Smooth muscle cell (in vitro differentiated cells): ENCODE measurements around the gene MYT1. TPM values are rescaled to one million over a fixed set of nuclear protein-coding genes. Genes with fewer than 3 reads are reported as not detected.

ENCODE experiments used
- DNase-seq: peaks from one replicate; lab custom pipeline; 2025; ENCODE audit not compliant: unreplicated experiment; lab: John Stamatoyannopoulos, UW
- H2AFZ ChIP-seq: fragments of 200-600 bp; sonication (generic); 2 replicates; pipeline ENCODE4 v1.6.0; 2016; ENCODE audit warnings: antibody characterized with exemption, low read depth, mild to moderate bottlenecking
- H3F3A ChIP-seq: fragments of 200-600 bp; sonication (generic); 2 replicates; pipeline ENCODE4 v1.6.0; 2017; ENCODE audit warnings: antibody characterized with exemption, low read depth
- H3K27ac ChIP-seq: fragments of 200-600 bp; sonication (generic); 2 replicates; pipeline ENCODE4 v1.5.1; 2016; ENCODE audit warnings: low read depth, mild to moderate bottlenecking
- H3K27me3 ChIP-seq: fragments of 200-600 bp; sonication (generic); 2 replicates; pipeline ENCODE4 v1.6.1; 2016; ENCODE audit warnings: low read depth, mild to moderate bottlenecking
- H3K36me3 ChIP-seq: fragments of 200-600 bp; sonication (generic); 2 replicates; pipeline ENCODE4 v1.5.1; 2016; ENCODE audit warnings: low read depth
- H3K4me1 ChIP-seq: fragments of 200-600 bp; sonication (generic); 2 replicates; pipeline ENCODE4 v1.5.1; 2016; ENCODE audit warnings: low read depth
- H3K4me2 ChIP-seq: fragments of 200-600 bp; sonication (generic); 2 replicates; pipeline ENCODE4 v1.6.0; 2016; ENCODE audit warnings: mild to moderate bottlenecking
- H3K4me3 ChIP-seq: fragments of 200-600 bp; sonication (generic); 2 replicates; pipeline ENCODE4 v1.5.1; 2016; ENCODE audit warnings: mild to moderate bottlenecking
- H3K79me2 ChIP-seq: fragments of 200-600 bp; sonication (generic); 2 replicates; pipeline ENCODE4 v1.6.0; 2016; ENCODE audit warnings: low read depth, mild to moderate bottlenecking
- H3K9ac ChIP-seq: fragments of 200-600 bp; sonication (generic); 2 replicates; pipeline ENCODE4 v1.6.0; 2016; ENCODE audit warnings: low read depth
- H3K9me3 ChIP-seq: fragments of 200-600 bp; sonication (generic); replicated peaks from 2 replicates; pipeline ENCODE4 v1.5.1; 2016; ENCODE audit warnings: low read depth
- H4K20me1 ChIP-seq: fragments of 200-600 bp; sonication (generic); 2 replicates; pipeline ENCODE4 v1.6.0; 2016; ENCODE audit warnings: low read depth
- WGBS: methylation state at CpG from one replicate; pipeline ENCODE4 v1.1.7; 2016; ENCODE audit warnings: low lambda C conversion rate; 5-methylcytosine and 5-hydroxymethylcytosine counted together
- polyA plus RNA-seq: library from polyadenylated mRNA; unstranded; fragments of >200 nt; fragmentation: Nextera tagmentation; extraction: Ambion mirVana; gene quantifications from 2 replicates; pipeline ENCODE4 v1.2.1, GENCODE V29; 2016
- total RNA-seq: library from RNA; depleted of rRNA; stranded (reverse); fragments of >200 nt; gene quantifications from 2 replicates; pipeline ENCODE4 v1.2.3, GENCODE V29; 2014
- TF ChIP-seq, protein P1 (sequence below): fragments of 200-600 bp; sonication (generic); IDR thresholded peaks from 2 replicates; pipeline ENCODE4 v1.5.1; 2017; ENCODE audit warnings: borderline replicate concordance, mild to moderate bottlenecking, antibody characterized with exemption; ENCODE audit not compliant: insufficient read depth, poor library complexity, severe bottlenecking

MYT1 gene
- total and polyA plus RNA-seq, 2 experiments from 2014 or later: 0.09 TPM; not detected in 1

DNA sequence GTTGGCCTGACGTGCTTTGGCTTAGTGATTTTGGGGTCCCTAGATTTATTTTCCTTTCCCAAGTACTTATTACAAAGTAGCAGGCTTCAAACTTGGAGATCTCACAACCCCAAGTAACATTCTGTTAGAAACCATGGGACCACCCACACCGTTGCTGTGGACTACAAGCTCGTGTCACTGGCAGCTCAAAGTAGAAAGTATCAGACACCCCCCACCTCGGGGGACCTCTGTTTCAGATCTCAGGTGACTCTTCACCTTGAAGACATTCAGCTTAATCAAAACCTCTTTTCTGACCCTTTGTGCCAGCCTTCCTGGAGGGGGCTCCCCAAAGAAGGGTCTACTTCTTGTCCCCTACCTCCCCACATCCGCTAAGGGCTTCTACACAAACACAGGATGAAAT is 15.7 kb upstream of the MYT1 start:
- Histone ChIP-seq H3K27me3 (no peaks in the 10 kb centered on the region), H3K36me3 (no peaks in the 10 kb centered on the region), H3K9ac (no peak overlapping the region), H4K20me1 (no peaks in the 10 kb centered on the region), H3K79me2 (no peaks in the 10 kb centered on the region), H3F3A (no peaks in the 10 kb centered on the region), H3K4me3 (no peak overlapping the region), H2AFZ (no peak overlapping the region), H3K4me2 (no peak overlapping the region), H3K9me3 (no peaks in the 10 kb centered on the region), H3K4me1 (peaks cover 19% of the 10 kb centered on the region), H3K27ac (no peak overlapping the region)
- no peak for DNase-seq
- WGBS: 83% methylated on average over 5 of the region's 5 CpGs
- TF ChIP-seq, protein P1, sequence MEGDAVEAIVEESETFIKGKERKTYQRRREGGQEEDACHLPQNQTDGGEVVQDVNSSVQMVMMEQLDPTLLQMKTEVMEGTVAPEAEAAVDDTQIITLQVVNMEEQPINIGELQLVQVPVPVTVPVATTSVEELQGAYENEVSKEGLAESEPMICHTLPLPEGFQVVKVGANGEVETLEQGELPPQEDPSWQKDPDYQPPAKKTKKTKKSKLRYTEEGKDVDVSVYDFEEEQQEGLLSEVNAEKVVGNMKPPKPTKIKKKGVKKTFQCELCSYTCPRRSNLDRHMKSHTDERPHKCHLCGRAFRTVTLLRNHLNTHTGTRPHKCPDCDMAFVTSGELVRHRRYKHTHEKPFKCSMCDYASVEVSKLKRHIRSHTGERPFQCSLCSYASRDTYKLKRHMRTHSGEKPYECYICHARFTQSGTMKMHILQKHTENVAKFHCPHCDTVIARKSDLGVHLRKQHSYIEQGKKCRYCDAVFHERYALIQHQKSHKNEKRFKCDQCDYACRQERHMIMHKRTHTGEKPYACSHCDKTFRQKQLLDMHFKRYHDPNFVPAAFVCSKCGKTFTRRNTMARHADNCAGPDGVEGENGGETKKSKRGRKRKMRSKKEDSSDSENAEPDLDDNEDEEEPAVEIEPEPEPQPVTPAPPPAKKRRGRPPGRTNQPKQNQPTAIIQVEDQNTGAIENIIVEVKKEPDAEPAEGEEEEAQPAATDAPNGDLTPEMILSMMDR: no peak

DNA sequence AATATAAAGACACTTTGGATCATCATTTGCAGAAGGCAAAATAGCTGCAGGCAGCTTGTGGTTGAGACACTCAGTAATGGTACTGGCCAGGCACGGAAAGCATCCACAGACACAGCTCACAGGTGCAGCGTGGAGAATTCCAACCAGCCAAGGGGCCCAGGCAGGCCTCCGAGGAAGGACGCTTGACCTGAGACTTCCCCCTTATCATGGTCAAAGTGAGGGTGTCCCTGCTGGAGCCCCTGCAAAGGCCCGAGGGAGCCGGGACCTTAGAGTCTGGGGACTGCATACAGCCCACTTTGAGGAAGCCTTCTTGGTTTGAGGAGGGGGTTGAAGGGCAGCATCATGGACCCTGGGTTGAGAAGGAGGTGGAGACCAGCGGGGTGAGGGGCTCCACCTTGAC is 15.1 kb upstream of the MYT1 start:
- no peak overlapping the region for H3K4me3 ChIP-seq
- peaks cover 19% of the 10 kb centered on the region for H3K4me1 ChIP-seq
- no peaks in the 10 kb centered on the region for H3K79me2 ChIP-seq
- no peaks in the 10 kb centered on the region for H3K27me3 ChIP-seq
- 91% methylated on average over 7 of the region's 7 CpGs for WGBS
- no peak overlapping the region for H3K27ac ChIP-seq
- no peaks in the 10 kb centered on the region for H4K20me1 ChIP-seq
- no peaks in the 10 kb centered on the region for H3F3A ChIP-seq
- no peaks in the 10 kb centered on the region for H3K36me3 ChIP-seq
- no peak overlapping the region for H2AFZ ChIP-seq
- TF ChIP-seq, protein P1: no peak
- no peak overlapping the region for H3K4me2 ChIP-seq
- H3K9ac ChIP-seq: no peak overlapping the region
- no peak for DNase-seq
- no peaks in the 10 kb centered on the region for H3K9me3 ChIP-seq

DNA sequence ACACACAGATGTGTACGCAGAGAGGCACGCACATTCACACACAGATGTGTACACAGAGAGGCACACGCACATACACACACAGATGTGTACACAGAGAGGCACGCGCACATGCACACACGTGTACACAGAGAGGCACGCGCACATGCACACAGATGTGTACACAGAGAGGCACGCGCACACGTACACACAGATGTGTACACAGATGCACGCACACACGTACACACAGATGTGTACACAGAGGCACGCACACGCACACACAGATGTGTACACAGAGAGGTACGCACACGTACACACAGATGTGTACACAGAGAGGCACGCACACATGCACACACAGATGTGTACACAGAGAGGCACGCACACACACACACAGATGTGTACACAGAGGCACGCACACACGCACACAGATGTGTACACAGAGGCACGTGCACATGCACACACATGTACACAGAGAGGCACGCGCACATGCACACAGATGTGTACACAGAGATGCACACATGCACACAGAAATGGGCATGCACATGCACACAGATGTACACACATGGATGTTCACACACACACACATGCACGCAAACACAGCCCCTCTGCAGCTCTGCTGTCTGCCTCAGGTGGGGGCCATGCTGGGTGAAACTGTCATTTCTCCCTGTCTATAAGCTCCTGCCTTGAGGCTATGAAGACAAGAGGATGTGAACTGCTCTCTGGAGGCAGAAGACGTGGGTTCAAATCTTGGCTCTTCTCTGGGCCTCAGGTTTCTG is 14.3 kb upstream of the MYT1 start:
- Histone ChIP-seq H3K36me3 (no peaks in the 10 kb centered on the region), H3K9me3 (no peaks in the 10 kb centered on the region), H3K4me1 (peaks cover 19% of the 10 kb centered on the region), H3K9ac (no peak overlapping the region), H3K27me3 (no peaks in the 10 kb centered on the region), H3K27ac (no peak overlapping the region), H3F3A (no peaks in the 10 kb centered on the region), H4K20me1 (no peaks in the 10 kb centered on the region), H3K79me2 (no peaks in the 10 kb centered on the region), H3K4me3 (no peak overlapping the region), H3K4me2 (no peak overlapping the region), H2AFZ (no peak overlapping the region)
- DNase-seq: no peak
- TF ChIP-seq, protein P1: no peak
- 95% methylated on average over 26 of the region's 26 CpGs for WGBS
